Measurements from ENCODE around the gene FAM81A.
A peak's percentile ranks its signal among the peaks of the same experiment; 100 is the strongest.

FAM81A gene

GRCh38 chr15:59541750-59542149 is 103.8 kb downstream of the FAM81A start:
- DNase-seq (ENCODE audit: low read depth) = no peak

- DNase-seq (ENCODE audit: low read depth) = no peak
Measured at GRCh38 chr15:59543721-59544547, 105.9 kb downstream of the FAM81A start.

GRCh38 chr15:59545573-59545972 is 107.6 kb downstream of the FAM81A start:
- DNase-seq (ENCODE audit: low read depth) = no peak

- DNase-seq (ENCODE audit: low read depth) = no peak
Measured at GRCh38 chr15:59548501-59549226, 110.7 kb downstream of the FAM81A start.

DNA sequence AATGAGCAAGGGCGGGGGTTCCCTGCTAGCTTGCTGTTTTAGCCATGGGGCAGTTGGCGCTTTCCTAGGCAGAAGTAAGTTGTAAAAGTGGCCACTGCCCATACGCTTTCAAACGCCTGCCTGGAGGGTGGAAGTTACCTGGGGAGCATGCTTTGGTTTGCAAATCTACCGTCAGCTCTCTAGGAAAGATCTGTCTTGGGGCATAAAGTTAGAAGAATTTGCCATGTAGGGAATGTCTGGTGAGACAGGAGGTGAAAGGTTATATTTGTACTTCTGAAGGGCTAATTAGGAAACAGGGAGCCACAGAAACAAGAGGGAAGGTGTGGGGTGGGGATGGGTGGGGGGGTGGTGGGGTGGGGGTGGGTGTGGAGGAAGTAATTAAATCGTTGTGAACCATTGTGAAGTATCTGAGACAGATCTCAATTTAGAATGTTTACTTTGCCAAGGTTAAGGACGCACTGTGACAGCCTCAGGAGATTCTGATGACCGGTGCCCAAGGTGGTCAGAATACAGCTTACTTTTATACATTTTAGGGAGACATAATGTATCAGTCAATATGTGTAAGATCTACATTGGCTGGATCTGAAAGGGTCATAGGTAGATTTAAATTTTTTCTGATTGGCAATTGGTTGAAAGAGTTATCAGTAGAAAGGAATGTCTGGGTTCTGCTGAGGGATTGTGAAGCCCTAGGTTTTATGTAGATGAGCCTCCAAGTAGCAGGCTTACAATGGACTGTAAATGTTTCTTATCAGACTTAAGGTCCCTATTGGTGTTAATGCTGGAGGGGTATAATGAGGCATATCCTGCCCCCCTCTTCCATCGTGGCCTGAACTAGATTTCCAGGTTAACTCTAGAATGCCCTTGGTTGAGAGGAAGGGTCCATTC is 111.6 kb downstream of the FAM81A start:
- DNase-seq (ENCODE audit: low read depth) = no peak

DNA sequence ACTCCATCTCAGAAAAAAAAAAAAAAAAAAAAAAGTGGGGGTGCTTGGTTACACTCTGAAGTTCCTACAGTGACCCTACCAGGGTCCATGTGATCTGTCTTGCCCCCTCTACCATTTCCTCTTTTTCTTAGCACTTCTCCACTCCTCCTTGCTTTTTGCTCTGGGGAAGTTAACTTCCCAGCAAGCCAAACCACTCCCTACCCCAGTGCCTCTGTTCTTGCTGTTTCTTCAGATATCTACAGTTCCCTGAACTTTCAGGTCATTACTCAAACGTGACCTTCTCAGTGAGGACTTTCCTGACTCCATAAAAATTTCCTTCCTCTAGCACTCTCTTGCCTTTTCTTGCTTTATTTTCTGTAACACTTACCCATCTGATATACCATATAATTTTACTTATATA is 112.5 kb downstream of the FAM81A start:
- no peak for DNase-seq (ENCODE audit: low read depth)

DNA sequence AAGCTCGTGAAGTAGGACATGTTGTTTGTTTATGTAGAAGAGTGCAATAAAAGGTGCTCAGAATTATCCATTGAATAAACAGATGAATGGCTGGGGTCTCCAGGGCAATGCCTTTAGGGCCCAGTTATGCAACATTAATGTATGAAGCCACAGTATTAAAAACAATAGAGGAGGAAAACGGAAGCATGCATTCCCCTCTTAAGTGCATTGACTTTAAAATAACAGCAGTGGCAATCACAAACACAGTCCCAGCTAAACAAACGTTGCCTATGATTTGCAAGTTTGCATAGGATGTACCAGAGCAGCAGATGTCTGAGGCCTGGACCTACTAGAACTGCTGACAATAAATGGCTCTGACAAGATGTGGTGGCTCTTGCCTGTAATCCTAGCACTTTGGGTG is 113.0 kb downstream of the FAM81A start:
- DNase-seq (ENCODE audit: low read depth) = no peak

GRCh38 chr15:59553879-59554735 is 116.1 kb downstream of the FAM81A start:
- DNase-seq (ENCODE audit: low read depth) = peak; percentile 14

DNA sequence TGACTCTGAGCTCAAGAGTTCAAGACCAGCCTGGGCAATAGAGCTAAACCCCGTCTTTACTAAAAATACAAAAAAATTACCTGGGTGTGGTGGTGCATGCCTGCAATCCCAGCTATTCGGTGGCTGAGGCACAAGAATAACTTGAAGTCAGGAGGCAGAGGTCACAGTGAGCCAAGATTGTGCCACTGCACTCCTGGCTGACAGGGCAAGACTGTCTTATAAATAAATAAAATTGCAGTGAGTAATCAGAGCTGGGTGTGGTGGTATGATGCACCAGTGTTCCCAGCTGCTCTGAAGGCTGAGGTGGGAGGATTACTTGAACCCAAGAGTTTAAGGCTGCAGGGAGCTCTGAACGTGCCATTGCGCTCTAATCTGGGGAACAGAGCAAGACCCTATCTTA is 117.7 kb downstream of the FAM81A start:
- DNase-seq (ENCODE audit: low read depth) = no peak

DNA sequence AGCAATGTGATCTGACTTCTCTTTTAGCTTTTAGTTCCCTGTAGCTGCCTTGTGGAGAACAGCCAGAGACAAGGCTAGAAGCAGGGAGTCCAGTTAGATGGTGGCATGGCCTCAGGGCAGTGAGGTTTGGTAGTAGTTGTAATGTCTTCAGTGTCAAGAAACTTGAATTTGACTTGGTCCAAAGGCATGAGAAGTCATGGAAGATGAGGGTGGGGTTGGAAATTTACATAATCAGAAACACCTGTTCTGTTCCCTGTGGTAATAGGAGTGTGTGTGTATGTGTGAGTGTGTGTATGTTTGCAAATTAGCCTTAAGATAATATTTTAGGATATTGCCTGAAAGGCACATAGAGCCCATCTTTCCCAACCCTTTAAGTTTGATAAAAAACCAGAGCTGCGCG is 118.4 kb downstream of the FAM81A start:
- no peak for DNase-seq (ENCODE audit: low read depth)

- DNase-seq (ENCODE audit: low read depth) = no peak
Measured at GRCh38 chr15:59557581-59557980, 119.6 kb downstream of the FAM81A start.

DNA sequence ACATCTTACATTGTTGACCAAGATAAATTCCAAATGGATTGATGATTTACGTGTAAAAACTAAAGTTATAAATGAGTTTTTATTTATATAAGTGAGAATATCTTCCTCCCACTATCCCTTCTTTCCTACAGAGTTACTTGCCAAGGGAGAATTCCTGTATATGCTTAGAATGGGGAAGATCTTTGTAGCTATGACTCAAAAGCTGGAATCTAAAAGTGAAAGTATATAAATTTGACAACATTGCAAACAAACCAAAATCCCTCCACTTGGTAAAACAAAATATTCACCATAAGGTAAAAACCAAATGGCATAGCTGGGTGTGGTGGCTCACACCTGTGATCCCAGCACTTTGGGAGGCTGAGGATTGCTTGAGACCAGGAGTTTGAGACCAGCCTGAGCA is 120.9 kb downstream of the FAM81A start:
- DNase-seq (ENCODE audit: low read depth) = no peak

GRCh38 chr15:59561547-59561946 is 123.6 kb downstream of the FAM81A start:
- DNase-seq (ENCODE audit: low read depth) = no peak

GRCh38 chr15:59562448-59563186 is 124.6 kb downstream of the FAM81A start:
- no peak for DNase-seq (ENCODE audit: low read depth)

GRCh38 chr15:59565299-59565698 is 127.3 kb downstream of the FAM81A start:
- DNase-seq (ENCODE audit: low read depth) = no peak

GRCh38 chr15:59567324-59567723 is 129.3 kb downstream of the FAM81A start:
- DNase-seq (ENCODE audit: low read depth) = no peak

GRCh38 chr15:59569477-59569876 is 131.5 kb downstream of the FAM81A start:
- no peak for DNase-seq (ENCODE audit: low read depth)

DNA sequence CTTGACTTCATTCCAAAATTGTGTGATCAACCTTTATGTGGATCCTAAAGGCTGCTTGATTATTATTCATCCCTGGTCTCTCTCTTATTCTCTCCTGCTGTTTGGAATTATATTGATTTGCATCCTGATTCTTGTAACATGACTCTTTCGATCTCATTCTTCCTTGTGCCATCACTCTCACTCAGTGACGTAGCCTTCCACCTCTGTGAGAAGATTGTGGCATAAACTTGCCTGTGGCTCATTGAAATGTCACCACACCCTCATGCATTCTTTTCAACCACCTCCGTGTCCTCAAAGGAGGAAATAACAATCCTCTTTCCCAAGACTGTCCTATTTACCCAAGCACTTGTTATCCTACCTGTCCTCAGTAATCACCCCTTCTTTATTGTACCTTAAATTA is 132.3 kb downstream of the FAM81A start:
- no peak for DNase-seq (ENCODE audit: low read depth)

GRCh38 chr15:59571606-59572005 is 133.6 kb downstream of the FAM81A start:
- DNase-seq (ENCODE audit: low read depth) = no peak
